ENCODE data around the gene FFAR2.

FFAR2 gene

DNA sequence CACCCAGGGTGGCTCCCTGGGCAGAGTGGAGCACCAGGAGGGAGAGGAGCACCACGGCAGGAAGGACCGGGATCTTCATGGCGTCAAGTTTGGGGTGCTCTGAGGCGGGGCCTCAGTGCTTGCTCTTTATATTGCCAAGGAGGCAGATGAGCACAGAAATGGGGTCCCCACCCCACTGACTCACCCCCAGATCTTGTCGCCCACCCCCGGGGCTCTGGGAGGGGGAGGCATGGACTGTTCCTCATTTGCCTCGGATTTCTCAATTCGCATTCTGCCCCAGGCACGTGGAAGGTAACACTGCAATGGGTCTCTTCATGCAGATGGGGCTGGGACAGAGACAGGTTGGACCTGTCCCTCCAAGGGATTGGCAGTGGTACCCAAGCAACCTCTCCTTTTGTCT is 42.3 kb downstream of the FFAR2 start, which contains the start of gene KRTDAP:
Gene KRTDAP (minus strand): TSS at position 101 of the 400 bp plus-strand sequence. CDS start 22 bp downstream, at position 79.
- DNase-seq = no peak

DNA sequence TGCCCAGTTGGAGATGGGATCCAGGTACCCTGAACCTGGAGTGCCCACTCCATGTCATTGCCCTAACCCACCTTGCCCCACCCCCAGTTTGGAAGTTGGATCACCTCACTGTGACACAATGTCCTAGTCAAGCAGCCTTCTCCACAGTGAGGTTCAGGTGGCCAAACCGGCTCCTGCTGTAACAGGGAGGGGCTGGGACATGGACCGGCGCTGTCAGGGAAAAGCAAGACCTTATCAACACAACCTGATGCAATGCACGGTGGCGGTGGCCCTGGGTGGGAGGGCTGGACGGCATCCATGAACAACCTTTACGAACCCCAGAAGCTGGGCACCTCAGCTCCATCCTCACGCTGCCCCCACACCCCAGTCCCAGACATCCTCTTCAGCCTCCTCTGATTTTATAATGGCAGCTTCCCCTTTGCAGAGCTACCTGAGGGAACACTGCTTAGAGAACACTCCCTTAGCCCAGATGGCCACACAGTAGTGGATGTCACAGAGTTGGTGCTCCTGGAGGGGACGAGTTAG is 43.8 kb downstream of the FFAR2 start:
- no peak for DNase-seq

DNA sequence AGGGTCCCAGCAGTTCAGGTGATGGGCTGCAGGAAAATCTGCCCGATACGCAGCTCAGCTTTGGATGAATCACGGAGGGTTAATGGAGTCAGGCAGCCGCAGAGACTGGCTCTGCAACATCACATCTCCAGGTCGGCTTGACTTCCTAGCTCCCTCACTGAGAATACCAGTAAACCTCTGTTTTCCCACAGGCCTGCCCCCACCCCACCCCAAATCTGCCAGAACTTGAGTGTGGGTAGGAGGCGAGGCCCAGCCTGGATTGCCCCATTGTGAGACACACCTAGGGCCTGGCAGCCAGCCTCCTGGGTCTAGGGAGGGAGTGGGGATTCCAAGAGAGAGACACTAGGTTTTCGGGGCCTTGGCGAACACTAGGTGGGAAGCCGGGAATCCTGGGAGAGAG is 45.9 kb downstream of the FFAR2 start:
- DNase-seq = no peak

DNA sequence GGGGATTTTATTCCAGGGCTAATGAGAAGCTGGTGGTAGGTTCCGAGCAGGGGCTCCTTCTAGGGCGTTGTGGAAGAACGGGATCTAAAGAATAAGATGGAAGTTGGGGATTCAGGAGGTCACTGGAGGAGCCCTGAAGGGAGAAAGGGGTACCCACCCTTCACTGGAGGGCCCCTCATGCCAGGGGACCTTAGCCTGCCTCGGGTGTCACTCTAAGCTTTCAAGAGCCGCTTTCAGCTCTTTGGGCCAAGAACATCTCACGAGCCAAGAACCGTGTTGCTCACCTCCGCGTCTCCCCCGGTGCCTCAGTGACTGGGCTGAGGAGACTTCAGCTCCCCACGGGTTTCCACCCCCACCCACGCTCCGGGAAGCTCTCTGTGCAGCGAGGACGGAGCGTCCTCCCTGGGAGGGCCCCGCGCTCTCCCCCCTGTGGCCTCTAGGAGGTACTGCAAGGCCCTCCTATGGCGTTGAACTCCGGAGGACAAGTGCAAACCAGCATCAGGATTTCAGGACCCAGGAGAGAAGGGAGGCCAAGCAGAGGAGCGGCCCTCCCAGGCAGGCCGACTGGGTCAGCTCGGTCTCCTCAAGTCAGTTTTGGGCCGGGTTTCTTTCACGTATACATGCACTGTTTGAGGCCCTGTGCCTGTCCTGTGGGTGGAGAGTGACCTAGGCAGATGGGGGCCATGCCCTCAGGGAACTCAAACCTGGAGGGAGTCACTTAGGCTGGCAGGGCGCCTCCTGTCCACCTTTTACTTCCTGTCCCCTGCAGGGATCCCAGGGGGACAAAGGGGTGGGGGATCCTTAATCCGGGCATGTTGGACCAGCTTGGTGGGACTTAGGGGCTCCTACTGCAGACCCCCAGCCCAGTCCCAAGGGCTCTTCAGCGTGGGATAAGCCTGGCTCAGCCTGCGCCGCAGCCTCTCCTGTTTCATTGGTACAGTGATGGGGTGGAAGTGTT is 47.3 kb downstream of the FFAR2 start:
- peak; percentile 50 to 89 for DNase-seq

DNA sequence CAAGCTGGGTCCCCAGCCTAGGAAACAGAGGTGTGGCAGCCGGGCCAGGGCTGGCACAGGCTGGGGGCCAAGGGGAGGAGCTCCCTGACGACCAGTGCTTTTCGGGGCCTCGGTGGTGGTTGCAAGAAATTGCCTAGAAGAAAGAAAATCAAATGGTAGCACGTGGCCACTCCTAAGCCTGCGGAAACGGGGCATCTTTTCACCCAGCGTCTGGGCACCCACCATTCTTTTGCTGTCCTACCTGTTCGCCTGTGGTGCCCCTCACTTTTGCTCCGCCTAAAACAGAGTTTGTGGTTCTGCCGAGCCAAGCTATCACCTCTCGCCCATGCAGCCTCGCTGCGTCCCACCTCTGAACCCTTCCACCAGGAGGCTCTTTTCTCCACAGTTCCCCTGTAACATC is 49.3 kb downstream of the FFAR2 start:
- DNase-seq = no peak

DNA sequence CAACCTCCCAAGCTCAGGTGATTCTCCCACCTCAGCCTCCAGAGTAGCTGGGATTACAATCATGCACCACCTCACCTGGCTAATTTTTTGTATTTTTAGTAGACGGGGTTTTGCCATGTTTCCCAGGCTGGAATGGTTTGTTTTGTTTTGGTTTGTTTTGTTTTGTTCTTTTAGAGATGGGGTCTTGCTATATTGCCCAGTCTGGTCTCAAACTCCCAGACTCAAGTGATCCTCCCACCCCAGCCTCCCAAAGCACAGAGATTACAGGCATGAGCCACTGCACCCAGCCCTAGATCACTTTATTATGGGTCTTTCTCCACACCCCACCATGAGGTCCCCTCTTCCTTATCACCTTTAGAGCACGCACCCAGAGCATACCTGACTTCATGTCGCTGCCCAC is 50.2 kb downstream of the FFAR2 start:
- DNase-seq = no peak

DNA sequence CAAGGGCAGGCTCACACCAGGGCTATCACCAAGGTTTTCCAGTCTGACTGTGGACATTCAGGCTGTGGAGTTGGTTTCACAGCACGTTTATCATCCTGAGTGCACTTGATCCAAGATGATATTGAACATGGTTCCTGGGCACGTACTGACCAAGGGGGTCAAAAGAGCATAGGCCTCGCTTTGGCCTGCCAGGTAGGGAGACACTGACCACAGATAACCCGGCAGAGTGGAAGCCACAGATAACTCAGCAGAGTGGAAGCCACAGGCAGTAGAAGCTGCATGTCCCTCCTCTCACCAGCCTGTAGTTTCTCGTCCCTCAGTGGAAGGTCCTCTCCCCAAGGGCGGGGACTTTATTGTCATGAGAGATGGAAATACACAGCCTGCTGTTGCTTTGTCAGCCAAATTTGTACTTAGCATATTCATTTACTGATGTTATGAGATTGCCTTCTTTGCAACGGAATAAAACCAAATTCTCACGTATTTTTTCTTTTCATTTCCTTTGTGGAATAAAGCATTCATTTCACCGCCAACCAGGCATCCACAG is 51.0 kb downstream of the FFAR2 start:
- DNase-seq = peak; percentile 48 to 77

DNA sequence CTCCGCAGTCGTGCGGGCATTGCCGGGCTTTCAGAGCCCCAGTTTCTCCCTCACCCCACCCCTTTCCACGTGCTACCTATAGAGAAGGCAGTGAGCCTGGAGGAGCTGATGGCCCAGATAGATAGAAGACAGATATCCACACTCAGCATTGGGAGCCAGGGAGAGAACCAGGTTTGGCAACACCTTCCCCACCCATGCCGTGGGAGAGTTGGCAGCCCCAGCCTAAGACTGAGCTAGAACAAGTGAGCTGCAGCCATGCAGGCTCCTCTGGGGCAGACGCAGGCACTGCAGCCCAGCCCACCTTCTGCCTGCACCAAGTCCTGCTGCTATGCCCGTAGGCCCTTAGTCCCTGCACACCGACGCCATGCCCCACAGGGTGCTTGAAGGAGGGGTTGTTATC is 52.6 kb downstream of the FFAR2 start:
- no peak for DNase-seq

All from NCI-H526 (cell line).